Nephron (organoid): Measurements from ENCODE around the gene ARHGAP27.
A peak's percentile ranks its signal among the peaks of the same experiment; 100 is the strongest.

ENCODE experiments used
- H3K27ac Mint-ChIP-seq, 3 experiments: 2 replicates each; pipeline ENCODE4 v1.8.0; 2020; ENCODE audit warnings: mixed read lengths in 3 of 3, mild to moderate bottlenecking in 2 of 3, moderate library complexity in 1 of 3
- H3K27me3 Mint-ChIP-seq: 2 replicates; pipeline ENCODE4 v1.8.0; 2021; ENCODE audit warnings: low read depth, mild to moderate bottlenecking, moderate library complexity, mixed read lengths
- H3K36me3 Mint-ChIP-seq: 2 replicates; pipeline ENCODE4 v1.8.0; 2020; ENCODE audit warnings: low read depth, mixed read lengths
- H3K4me1 Mint-ChIP-seq: 2 replicates; pipeline ENCODE4 v1.8.0; 2020; ENCODE audit warnings: mixed read lengths
- H3K4me3 Mint-ChIP-seq, 3 experiments: 2 replicates each; pipeline ENCODE4 v1.8.0; 2020; ENCODE audit warnings: mild to moderate bottlenecking in 3 of 3, mixed read lengths in 3 of 3, moderate library complexity in 2 of 3
- H3K9me3 Mint-ChIP-seq: 2 replicates; pipeline ENCODE4 v1.8.0; 2020; ENCODE audit warnings: mixed read lengths
- TF ChIP-seq, protein P1 (sequence below), 3 experiments: fragments of 200-600 bp; sonication (generic); IDR thresholded peaks; one replicate each; pipeline ENCODE4 v1.5.0; 2021; ENCODE audit warnings: antibody characterized with exemption in 3 of 3; ENCODE audit not compliant: unreplicated experiment in 3 of 3

The ARHGAP27 gene

DNA sequence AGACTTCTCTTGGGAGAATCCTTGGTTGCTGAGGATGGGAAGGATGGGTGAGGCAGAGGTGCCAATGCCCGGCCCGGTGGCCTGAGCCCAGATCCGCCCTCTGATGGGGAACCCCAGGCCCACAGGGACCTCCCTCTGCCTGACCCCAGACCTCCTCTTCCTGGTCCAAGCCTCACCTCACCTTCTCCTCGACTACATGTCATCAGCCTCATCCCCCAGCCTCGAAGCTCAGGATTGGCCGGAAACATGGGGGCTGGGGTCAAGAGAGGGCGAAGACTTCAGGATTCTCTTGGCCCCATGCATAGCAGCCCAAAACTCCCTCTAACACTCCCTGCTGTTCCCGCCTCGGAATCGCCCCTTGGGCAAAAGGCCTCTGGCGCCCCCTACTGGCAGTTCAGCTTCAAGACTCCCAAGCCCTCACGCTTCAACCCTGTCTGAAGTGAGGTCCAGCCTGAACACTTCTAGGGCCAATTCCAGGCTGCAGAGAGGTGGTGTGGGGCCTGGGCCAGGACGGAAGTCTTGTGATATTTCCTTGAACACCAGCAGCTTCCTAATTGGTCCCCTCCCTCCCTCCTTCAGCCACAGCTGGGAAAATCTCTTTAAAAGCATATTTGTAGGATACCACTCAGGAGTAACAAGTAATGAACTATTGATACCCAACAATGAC lies 47.2 kb downstream of the ARHGAP27 start:
- Mint-ChIP-seq H3K27ac (no peak overlapping the region), H3K9me3 (no peaks in the 10 kb centered on the region), H3K4me1 (peaks cover 24% of the 10 kb centered on the region), H3K36me3 (no peaks in the 10 kb centered on the region), H3K4me3 (no peak overlapping the region), H3K27me3 (peaks cover 55% of the 10 kb centered on the region)
- TF ChIP-seq, protein P1, sequence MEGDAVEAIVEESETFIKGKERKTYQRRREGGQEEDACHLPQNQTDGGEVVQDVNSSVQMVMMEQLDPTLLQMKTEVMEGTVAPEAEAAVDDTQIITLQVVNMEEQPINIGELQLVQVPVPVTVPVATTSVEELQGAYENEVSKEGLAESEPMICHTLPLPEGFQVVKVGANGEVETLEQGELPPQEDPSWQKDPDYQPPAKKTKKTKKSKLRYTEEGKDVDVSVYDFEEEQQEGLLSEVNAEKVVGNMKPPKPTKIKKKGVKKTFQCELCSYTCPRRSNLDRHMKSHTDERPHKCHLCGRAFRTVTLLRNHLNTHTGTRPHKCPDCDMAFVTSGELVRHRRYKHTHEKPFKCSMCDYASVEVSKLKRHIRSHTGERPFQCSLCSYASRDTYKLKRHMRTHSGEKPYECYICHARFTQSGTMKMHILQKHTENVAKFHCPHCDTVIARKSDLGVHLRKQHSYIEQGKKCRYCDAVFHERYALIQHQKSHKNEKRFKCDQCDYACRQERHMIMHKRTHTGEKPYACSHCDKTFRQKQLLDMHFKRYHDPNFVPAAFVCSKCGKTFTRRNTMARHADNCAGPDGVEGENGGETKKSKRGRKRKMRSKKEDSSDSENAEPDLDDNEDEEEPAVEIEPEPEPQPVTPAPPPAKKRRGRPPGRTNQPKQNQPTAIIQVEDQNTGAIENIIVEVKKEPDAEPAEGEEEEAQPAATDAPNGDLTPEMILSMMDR (IDR thresholded peaks at IDR 0.05; ENCODE audit: unreplicated experiment in 3 of 3), result peak; percentile 87 to 97 (median 93)

DNA sequence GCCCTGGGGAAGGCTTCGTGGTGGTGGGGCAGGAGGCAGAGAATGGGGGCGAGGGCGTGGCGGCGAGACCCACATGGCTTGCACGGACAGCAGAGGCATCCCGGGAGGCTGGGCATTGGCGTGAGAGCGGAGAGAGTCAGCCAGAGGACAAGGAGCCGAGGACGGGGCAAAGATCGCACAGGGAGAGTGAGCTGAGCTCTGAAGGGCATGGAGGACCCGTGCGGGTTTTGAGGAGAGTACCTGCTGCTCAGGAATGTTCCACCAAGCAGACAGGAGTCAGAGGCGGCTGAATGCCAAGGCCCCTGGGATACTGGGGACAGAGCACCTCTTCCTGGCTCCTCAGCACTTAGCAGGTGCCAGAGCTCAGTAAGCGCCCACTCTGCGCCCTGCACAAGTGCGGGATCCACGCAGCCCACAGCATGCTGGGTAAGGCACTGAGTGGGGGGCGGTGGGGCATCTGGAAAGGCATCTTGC lies 47.8 kb downstream of the ARHGAP27 start:
- Mint-ChIP-seq H3K27me3 (peaks cover 60% of the 10 kb centered on the region), H3K36me3 (no peaks in the 10 kb centered on the region), H3K4me1 (peaks cover 28% of the 10 kb centered on the region), H3K4me3 (no peak overlapping the region), H3K9me3 (no peaks in the 10 kb centered on the region), H3K27ac (no peak overlapping the region)
- TF ChIP-seq, protein P1 (IDR thresholded peaks at IDR 0.05; ENCODE audit: unreplicated experiment in 3 of 3), result no peak

DNA sequence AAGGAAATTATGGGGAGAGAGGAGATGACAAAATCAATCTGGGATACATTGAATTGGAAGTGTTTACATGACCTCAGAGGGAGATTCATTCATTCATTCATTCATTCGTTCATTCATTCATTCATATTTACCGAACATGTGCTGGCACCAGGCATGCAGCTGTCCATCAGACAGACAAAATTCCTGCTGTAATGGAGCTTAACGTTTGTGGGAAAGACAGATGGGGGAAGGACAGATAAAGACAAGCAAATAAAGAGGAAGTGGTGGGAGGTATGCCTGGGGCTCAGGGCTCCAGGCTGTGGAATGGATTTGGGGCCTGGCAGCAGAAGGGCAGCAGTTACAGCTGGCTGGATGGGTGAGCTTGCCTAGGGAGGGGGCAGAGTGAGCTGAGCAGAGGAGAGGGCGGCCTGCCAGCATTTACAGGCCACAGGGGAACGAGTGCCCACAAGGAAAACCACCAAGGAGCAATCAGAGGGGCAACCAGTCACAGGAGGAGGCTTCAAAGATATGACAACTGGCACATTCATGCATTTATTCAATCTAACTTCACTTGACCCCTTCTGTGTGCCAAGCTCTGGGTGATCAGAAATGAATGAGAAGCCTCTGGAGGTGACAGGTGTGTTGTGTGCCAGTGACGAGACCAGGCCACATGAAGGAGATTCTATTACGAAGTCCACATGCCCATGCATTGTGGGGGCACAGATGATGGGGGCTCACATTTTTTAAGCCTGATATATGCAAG lies 48.5 kb downstream of the ARHGAP27 start:
- H3K9me3 Mint-ChIP-seq, result no peaks in the 10 kb centered on the region
- peaks cover 28% of the 10 kb centered on the region for H3K4me1 Mint-ChIP-seq
- no peak overlapping the region for H3K4me3 Mint-ChIP-seq
- H3K27me3 Mint-ChIP-seq, result peaks cover 58% of the 10 kb centered on the region
- H3K27ac Mint-ChIP-seq, result no peak overlapping the region
- TF ChIP-seq, protein P1 (IDR thresholded peaks at IDR 0.05; ENCODE audit: unreplicated experiment in 3 of 3), result no peak
- H3K36me3 Mint-ChIP-seq, result no peaks in the 10 kb centered on the region

DNA sequence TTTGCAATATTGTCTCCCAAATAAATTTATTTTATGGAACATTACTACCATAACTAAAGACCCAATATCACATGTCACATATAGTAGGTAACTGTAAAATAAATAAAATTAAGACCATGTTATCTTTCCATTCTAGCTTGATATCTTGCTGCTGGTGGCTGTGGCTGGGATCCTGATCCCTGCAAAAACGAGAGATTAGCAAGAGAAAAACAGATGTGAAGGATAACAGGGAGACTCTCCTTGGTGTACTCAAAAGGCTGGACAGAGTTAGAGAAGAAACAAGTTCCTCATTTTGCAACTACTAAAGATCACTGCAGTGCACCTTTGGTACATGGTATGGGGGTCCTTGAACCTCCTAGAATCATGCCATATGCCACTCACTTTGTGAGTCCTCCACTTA lies 49.7 kb downstream of the ARHGAP27 start:
- no peak overlapping the region for H3K4me3 Mint-ChIP-seq
- H3K36me3 Mint-ChIP-seq, result no peaks in the 10 kb centered on the region
- TF ChIP-seq, protein P1 (IDR thresholded peaks at IDR 0.05; ENCODE audit: unreplicated experiment in 3 of 3), result no peak
- peaks cover 53% of the 10 kb centered on the region for H3K27me3 Mint-ChIP-seq
- peaks cover 22% of the 10 kb centered on the region for H3K4me1 Mint-ChIP-seq
- H3K27ac Mint-ChIP-seq, result no peak overlapping the region
- H3K9me3 Mint-ChIP-seq, result no peaks in the 10 kb centered on the region

DNA sequence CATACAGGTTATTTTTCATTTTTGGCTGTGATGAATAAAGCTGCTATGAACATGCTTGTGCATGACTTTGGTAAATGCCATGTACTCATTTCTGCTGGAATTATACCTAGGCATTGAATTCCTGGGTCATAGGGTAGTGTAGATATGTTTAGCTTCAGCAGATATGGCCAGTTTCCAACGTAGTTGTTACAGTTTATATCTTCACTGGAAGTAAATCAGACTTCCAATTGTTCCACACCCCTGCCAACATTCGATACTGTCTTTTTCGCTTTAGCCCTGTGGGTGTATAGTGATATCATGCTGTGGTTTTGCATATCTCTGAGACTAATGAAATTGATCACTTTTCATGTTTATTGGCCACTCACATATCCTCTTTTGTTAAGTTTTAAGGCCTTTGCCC lies 50.4 kb downstream of the ARHGAP27 start:
- H3K27ac Mint-ChIP-seq, result no peak overlapping the region

More for the DNA sequence above, 50.4 kb downstream of the ARHGAP27 start:
- H3K36me3 Mint-ChIP-seq, result no peaks in the 10 kb centered on the region
- peaks cover 22% of the 10 kb centered on the region for H3K4me1 Mint-ChIP-seq
- peaks cover 53% of the 10 kb centered on the region for H3K27me3 Mint-ChIP-seq
- TF ChIP-seq, protein P1 (IDR thresholded peaks at IDR 0.05; ENCODE audit: unreplicated experiment in 3 of 3), result no peak
- no peaks in the 10 kb centered on the region for H3K9me3 Mint-ChIP-seq
- H3K4me3 Mint-ChIP-seq, result no peak overlapping the region
